Amniotic epithelial cell (primary cell): Measurements from ENCODE around the gene FAM186B.
"Not testable (repeated sequence)": the region's sequence is repeated elsewhere in the genome, so short reads cannot be mapped to it uniquely, and the experiment has no call there.

ENCODE experiments used
- DNase-seq: peaks from one replicate; pipeline ENCODE4 v3.0.0-alpha.2; 2010; ENCODE audit warnings: low read depth

Gene FAM186B, protein sequence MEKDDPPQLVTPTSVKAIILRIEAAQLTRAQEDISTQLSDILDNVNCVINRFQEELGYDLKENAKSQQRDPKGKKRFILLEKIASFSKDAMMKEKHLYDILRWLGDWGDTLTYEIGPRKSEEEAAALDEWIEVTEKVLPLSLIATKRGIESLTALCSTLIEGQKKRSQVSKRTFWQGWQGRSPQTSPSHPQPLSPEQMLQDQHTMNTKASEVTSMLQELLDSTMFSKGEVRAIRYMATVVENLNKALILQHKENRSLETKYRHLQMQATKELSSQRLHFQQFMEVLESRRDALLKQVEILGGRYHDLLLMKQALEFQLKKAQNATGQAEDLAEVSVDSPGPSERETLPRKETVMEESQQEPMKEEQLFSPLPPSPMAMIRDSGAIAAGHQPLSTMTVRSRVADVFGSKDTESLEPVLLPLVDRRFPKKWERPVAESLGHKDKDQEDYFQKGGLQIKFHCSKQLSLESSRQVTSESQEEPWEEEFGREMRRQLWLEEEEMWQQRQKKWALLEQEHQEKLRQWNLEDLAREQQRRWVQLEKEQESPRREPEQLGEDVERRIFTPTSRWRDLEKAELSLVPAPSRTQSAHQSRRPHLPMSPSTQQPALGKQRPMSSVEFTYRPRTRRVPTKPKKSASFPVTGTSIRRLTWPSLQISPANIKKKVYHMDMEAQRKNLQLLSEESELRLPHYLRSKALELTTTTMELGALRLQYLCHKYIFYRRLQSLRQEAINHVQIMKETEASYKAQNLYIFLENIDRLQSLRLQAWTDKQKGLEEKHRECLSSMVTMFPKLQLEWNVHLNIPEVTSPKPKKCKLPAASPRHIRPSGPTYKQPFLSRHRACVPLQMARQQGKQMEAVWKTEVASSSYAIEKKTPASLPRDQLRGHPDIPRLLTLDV

DNA sequence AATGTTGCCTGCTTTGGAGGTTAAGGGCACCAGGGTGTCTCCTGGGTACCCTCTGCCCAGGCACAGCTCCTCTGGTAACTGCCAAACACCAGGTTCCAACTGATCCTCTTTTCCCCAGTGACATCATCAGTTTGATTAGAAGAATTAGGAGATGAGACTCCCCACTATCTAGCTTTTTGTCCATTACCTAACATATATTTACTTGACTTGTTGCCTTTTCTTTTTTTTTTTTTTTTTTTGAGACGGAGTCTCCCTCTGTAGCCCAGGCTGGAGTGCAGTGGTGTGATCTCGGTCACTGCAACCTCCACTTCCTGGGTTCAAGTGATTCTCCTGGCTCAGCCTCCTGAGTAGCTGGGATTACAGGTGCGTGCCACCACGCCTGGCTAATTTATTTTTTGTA, at the start of gene FAM186B:
Gene FAM186B (minus strand): TSS at position 101 of the 400 bp plus-strand sequence. CDS start 162 bp downstream, outside the sequence.
- DNase-seq, result not testable (repeated sequence)

DNA sequence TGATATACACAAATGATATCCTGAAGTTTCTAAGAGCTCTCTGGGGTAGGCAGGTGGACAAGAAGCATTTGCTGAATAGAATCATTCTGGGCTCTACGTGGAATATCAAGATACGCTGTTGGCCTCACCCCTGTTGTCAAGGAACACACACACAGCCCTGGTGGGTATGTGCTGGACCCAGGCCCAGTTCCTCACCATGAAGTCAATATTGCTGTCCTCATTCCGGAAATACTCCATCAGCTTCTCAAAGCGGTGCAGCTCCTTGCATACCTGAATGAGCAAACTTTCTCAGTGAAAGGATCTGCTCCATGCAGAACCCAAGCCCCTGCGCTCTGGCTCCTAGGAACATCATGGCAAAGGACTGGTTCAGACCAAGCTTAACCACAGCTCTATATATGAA, 49.3 kb upstream of the FAM186B start:
- DNase-seq, result no peak

DNA sequence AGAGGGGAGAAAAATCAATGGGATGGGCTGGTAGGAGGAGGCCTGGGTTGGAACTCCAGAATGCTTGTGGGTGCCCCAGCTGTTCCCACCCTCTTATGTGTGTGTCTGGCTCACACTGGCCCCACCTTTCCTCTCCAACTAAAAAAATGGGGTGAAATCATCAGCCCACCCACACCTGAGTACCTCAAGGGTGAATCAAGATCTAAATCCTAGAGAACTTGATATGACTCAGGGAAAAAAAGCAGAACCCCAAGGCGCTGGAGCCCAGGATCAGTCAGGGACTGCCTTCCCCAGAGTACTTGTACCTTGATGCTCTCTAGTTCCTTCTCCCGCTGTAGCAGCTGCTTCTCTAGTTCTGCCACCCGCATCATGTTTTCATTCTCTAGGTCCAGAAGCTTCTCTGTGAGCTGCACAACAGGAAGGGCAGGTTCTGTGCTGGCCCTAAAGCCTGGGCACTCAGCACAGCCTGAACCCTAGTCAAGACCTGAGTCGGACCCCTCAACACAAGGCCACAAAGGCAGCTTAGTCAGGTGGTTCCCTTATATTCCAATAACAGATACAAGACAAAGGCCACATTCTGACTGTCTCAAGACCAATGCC, 47.6 kb upstream of the FAM186B start:
- DNase-seq, result no peak

DNA sequence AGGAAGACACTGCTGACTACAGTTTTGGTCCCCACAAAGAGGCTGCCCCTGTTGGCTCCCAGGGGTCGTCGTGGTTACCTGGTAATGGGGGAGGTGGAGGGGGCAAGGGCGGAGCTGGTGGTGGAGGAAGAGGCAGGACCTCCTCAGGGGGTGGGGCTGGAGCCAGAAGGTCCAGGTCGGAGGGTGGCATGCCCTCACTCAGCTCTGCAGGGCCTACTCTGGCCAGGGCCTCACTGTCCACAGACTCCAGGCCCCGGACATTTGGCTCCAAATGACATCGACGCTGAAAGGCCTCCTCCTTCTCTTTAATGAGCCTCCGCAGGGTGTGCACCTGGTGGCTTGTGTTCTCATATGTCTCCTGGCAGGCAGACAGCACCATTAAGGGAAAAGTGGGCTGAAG, 46.4 kb upstream of the FAM186B start:
- no peak for DNase-seq

DNA sequence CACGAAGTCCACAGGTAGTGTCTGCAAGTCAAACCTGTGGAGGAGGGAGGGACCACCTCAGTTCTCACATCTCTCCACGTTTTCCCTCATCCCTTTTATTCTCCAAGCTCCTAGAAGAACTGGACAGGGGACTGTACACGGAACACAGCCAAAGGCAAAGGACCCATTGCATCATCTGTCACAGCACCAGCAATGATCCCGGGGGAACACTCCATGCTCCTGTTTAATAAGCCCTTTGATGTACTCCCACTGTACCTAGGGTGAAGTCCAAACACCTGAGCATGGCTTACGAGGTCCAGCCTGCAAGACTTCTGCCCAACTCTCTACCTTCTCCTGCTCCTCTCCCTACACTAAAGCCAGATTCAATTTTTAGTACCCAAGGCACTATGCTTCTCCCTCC, 44.5 kb upstream of the FAM186B start:
- DNase-seq, result no peak

DNA sequence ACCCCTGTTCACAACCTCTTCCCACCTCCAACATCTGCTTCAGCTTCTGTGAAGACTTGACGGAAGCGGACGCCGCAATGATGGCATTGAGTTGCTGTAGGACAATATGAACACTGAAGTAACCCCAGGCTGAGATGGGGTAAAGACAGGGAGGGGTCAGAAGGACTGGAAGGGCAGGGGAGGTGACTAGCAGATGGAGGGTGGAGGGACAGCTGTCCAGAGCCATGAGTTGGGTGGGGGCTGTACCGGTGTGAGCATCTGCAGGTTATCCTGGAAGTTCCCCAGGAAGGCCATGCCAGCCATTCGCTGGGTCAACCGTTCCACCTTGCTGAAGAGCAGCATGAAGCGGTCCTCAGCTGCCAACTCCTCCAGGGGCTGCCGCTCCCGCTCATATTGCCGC, 44.0 kb upstream of the FAM186B start:
- no peak for DNase-seq

DNA sequence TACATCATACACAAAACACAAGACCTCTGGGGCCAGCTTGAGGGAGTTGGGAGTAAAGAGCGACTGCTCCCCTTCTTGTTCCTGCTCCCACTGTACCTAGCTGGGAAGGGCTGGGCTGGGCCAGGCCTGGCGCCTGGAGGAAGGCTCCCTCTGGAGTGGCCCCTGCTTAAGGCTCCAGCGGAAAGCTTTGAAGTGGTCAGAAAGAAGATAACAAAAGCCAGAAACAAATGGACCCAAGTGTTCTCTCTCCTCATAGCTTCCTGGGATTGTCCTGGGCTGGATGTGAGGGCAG, 43.2 kb upstream of the FAM186B start:
- no peak for DNase-seq

DNA sequence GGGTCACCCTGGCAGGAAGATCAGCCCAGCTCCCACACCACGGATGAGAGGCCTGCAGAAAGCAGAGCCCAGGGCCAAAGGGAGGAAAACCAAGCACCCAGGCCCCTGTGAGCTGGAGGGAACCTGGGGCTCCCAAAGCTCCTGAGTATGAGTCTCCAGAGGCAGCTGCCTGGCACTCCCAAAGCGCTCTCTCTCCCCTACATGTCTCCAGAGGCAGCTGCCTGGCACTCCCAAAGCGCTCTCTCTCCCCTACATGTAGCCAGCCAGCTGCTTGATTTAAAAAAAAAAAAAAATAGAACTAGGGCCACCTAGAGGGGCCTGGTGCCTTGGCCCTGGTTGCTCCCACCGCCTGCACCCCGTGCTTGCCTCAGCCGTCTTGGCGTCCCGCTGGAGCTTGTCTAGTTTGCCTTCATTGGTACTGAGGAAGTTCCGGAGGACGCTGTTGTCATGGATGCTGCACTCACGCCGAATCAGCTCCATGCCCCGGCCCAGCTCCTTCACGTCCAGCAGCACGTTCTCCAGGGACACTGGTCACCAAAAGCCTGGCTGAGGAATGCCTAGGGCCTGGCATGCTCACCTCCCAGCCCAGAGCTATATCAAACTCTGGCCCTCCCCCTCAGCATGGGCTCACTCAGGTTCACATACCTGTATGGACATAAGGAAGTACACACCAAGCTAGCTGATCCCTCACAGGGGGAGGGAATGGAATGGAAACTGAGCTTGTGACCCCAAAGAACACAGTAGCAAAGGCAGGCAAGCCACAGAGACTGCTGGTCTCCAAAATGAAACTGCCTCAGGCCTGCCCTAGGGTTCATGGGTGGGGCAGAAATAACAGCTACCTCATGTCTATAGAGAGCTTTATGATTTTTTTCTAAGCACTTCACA, 42.6 kb upstream of the FAM186B start:
- no peak for DNase-seq

DNA sequence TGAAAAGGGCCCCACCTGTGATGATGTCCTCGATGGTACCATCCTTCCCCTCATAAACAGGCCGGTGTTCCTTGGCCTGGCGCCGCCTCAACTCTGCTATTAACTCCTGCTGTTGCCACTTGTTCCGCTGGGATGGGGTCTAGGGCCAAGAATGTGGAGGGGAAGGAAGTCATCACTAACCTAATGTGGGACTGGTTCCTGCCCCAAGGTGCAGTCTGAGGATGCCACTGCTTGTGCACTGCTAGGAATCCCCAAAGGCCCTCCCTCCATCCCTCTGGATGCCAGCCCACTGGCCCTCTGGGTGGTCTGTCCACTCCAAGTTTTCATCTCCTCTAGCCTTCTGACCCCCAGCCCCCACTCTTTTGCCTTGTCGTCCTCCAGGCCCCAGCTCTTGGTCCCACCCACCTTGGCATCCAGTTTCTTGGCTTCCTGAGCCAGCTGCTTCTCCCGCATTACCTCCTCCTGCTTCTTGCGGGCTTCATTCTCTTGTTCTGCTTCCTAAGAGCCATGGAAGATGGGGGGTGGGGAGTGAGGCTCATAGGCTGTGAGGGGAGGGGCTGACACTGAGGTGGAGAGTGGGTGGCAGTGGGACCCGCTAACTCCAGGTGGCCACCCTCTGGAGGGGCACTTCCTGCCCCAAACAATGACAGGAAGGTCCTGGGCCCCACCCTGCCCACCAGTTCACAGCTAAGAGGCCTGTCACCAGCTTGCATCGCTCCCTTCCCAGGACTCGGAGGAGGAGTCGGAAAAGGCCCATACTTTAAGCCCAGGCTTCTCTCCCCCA, 41.6 kb upstream of the FAM186B start:
- no peak for DNase-seq

DNA sequence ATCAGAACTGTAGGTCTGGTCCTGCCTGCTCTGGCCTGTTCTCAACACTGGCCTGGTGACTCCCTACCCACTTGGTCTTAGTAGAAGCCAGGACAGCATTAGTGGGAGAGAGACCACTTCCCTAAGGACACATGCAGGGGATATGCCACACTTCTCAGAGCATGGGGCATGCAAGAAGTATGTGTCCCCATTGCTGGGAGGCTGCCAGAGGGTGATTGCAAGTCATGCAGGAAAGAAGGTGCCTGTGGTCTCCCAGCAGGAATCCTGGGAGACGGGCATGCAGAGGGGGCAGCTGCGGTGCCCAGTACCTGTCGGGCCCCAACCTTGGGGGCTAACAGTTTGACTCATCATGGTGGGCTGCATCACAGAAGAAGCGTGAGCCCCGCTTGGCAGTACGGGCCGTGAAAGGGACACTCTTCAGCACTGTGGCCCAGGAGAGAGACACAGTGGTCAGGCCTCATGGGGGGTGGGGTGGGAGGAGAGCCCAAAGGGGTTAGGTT, 40.9 kb upstream of the FAM186B start:
- no peak for DNase-seq

DNA sequence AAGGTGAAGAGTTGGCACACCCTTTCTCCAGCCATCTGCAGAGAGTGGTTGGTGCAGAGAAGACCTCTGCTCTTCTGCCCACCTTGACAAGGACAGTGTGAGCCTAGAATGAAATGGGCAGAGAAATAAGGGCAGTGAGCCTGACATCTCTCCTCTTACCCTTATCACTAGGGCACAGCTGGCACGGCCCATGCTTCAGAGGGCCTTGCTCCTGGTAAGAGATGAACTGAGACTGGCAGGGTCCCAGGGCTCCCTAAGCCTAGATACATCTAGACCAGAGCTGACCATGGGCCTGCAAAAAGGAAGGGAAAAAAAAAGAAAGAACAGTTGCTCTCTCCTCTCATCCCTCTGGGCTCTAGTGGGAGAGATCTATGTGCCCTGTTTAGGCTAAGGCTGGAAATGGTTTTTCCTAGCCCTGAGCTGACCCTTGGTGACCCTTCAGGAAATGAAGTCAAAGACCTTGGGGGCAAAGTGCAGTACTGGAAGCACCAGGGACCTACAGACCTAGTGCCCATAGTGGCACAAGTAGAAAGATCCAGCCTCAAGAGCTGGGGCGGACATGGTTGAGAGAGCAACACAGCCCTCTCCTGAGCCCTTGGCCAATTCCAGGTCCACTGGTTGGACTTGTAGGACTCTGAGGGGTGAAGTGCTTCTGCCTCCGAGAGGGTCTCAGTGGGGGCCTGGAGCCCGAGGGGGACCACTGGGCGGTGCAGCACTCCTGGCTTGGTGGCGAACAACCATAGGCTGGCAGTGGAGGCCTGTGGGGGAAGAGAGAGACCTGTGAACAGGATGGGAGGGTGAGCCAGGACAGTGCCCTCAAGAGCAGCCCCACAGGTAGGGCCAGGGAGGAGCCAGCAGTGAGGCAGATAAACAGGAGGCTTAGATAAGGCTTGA, 40.0 kb upstream of the FAM186B start:
- no peak for DNase-seq

DNA sequence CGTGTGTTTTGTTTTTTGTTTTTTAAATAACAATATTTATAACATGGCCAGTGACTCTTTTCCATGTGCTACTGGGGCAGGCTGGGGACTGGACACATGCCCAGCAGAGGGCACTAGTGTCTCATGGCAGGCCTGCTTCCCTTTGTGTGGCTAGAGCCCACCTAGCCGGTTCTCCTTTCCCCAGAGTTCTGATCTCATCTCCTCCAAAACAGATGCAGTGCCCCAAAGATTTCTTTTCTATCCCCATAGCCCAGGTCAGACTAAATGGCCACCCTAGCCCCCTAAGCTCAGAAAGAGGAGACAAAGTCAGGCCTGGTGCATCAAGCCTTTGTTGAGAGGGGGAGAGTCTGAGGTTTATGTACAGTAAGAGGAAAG, 39.2 kb upstream of the FAM186B start:
- peak; percentile 57 for DNase-seq

DNA sequence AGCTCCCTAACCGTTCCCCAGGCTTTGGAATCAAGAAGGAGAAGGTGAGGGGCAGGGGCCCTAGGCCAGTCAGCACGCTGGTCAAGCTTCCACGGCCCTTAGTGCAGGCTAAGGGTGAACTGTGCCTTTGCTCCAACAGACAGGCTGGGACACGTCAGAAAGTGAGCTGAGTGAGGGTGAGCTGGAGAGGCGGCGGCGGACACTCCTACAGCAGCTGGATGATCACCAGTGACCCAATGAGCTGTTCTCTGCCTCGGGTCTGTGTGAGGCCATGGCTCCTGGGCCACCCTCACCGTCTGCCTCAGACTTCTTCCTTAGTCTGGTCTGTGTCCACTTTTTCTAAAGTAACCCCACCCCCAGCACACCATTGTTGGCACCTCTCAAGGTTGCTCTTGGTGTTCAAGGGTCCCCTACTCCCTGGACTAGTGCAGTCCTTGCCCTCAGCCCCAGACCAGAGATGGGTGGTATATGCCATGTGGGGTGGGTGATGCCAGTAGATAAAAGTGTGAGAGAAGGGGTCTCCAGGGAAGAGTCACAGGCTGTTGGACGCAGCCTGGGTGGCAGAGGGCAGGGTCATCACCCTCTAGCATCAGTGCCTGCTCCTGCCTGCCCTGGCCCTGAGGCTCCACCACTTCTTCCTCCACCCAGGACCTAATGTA, 38.7 kb upstream of the FAM186B start:
- DNase-seq, result no peak

DNA sequence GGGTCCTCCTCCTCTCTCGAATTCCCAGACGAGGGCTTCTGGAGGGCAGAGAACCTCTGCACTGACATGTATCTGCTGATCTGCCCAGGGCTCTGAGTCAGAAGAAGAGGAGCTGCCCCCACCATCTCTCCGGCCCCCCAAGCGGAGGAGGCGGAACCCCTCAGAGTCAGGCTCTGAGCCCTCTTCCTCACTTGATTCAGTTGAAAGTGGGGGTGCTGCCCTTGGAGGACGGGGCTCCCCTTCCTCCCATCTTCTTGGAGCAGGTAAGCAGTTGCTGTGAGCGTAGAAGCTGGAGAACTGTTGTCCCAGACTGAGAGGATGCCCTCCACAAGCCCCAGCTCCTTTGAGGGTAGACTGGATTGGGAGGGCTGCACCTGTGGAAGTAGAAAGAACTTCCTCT, 37.7 kb upstream of the FAM186B start:
- no peak for DNase-seq

DNA sequence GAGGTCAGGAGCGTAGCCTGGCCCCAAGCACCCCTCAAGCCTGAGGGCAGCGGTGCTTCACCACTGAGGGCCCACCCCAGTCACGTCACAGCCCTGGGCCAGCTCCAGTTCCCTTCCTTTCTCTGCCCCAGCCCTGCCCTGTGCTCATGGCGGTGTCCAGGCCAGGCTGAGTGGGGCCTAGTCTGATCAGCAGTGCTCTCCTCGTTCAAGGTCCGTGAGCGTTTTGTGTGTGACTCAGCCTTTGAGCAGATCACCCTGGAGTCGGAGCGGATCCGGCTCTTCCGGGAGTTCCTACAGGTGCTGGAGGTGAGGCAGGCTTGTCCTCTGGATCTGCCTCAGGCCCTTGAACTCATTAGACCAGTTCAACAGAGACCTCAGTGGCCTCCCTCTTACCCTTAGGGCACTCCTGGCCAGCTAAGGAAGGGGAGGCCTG, 36.9 kb upstream of the FAM186B start:
- no peak for DNase-seq

DNA sequence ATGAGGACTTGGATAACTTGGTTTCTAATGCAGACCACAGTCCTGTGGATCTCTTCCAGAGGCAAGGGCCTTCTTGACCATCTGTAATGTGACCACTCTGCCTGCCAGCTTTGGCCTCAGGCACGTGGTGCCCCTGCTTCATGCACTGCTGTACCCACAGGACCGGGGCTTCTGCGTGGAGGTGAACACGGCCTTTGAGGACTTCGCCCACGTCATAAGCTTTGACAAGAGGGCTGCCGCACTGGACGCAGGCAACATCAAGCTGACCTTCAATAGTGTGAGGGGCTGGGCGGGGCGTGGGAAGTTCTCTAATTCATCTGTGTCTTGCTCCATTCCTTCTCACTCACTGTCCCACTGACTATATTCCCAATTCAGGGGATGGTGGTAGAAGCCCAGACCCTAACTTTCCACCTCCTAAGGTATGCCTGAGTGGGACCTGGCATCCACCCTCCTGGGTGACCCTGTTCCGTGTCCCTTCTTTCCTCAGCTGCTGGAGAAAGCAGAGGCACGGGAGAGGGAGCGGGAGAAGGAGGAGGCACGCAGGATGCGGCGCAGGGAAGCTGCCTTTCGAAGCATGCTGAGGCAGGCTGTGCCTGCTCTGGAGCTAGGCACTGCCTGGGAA, 36.4 kb upstream of the FAM186B start:
- DNase-seq, result no peak

DNA sequence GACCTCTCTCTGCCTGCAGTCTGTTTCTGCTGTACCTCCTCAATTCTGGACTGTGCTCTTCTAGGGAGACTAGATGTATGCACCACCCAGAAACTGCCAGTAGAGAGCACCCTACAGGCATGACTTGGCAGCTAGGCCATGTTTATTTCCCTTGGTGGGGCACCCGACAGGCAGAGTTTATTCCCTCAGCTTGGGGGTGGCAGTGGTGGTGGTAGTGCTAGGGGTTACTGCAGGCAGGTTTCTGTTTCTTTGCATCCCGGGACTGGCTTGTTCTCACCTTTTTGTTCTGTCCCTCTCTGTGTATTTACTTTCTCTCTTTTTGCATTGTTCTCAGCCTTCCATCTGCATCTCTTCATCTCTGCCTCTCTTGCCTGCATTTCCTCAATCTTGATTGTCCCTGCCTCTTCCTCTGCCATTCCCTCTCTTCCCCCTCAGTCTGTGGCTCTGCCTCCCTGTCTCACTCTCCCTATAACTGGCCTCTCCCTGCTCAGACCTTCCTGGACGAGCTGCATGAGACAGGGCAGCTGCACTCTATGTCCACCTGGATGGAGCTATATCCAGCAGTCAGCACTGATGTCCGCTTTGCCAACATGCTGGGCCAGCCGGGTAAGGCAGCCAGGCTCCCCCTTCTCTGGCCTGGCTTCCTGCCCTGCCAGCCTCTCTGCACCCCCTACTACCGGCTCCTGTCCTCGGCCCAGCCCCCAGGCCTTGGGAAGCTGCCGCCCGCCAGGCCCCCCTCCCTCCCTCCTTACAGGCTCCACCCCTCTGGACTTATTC, 31.7 kb upstream of the FAM186B start:
- peak; percentile 65 for DNase-seq

DNA sequence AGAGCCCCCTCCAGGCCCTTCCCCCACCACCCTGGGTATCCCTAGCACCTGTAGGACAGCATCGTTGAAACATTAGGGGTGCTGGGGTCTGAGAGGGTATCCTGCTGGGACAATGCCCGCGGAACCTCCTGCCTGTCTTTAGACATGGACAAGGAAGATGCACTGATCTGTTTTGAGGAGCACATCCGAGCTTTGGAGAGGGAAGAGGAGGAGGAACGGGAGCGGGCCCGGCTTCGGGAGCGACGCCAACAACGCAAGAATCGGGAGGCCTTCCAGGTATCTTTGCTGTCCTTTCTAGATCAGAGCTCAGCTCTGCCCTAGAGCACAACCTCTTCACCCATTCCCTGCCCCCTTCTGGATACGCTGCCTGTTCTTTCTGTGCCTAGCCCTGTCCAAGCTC, 31.1 kb upstream of the FAM186B start:
- no peak for DNase-seq
